H1 (cell line): ENCODE measurements around the gene RNF182. TPM values are rescaled to one million over a fixed set of nuclear protein-coding genes. Genes with fewer than 3 reads are reported as not detected.
"Not testable (repeated sequence)": the region's sequence is repeated elsewhere in the genome, so short reads cannot be mapped to it uniquely, and the experiment has no call there.

Source experiments
- CTCF ChIA-PET: fragments of 300-600 bp; sonication (Branson Sonifier 250); formaldehyde crosslinking; loops from one replicate; lab custom pipeline; 2021; ENCODE audit not compliant: partially characterized antibody; lab: Charles Lee
- POLR2A ChIA-PET: fragments of 300-600 bp; sonication (Branson Sonifier 250); formaldehyde crosslinking; loops from one replicate; lab custom pipeline; 2021; ENCODE audit warnings: inconsistent platforms; ENCODE audit not compliant: partially characterized antibody; lab: Charles Lee
- DNase-seq, 2 experiments: peaks; one replicate each; pipeline versions ENCODE4 v3.0.0 to v3.0.0-alpha.2; 2010 to 2022; ENCODE audit warnings: low spot score in 2 of 2, low read depth in 1 of 2, mixed read lengths in 1 of 2
- FAIRE-seq: peaks from 2 replicates; lab custom pipeline; 2011; peaks lifted over from hg19 to GRCh38; lab: Jason Lieb, UNC
- H2AFZ ChIP-seq: 2 replicates; pipeline ENCODE4 v1.8.1; 2012; ENCODE audit warnings: low read length, inconsistent platforms
- H2AK5ac ChIP-seq: 2 replicates; pipeline ENCODE4 v1.6.1; 2013; ENCODE audit warnings: low read depth, low read length
- H2BK120ac ChIP-seq: replicated peaks from 2 replicates; pipeline ENCODE3; 2013; ENCODE audit warnings: low read depth, low read length, inconsistent platforms
- H2BK12ac ChIP-seq: 2 replicates; pipeline ENCODE4 v1.6.1; 2013; ENCODE audit warnings: low read depth, low read length
- H2BK15ac ChIP-seq: 2 replicates; pipeline ENCODE4 v1.6.1; 2013; ENCODE audit warnings: low read length
- H2BK20ac ChIP-seq: 2 replicates; pipeline ENCODE4 v1.6.1; 2013; ENCODE audit warnings: low read length
- H2BK5ac ChIP-seq: 2 replicates; pipeline ENCODE4 v1.6.1; 2013; ENCODE audit warnings: low read depth, low read length
- H3K14ac ChIP-seq: 2 replicates; pipeline ENCODE4 v1.6.1; 2013; ENCODE audit warnings: inconsistent platforms; ENCODE audit not compliant: insufficient read length
- H3K18ac ChIP-seq: 2 replicates; pipeline ENCODE4 v1.6.1; 2013; ENCODE audit warnings: low read length; ENCODE audit errors: extremely low read depth
- H3K23ac ChIP-seq: 2 replicates; pipeline ENCODE4 v1.6.1; 2013; ENCODE audit warnings: inconsistent platforms; ENCODE audit not compliant: insufficient read length
- H3K23me2 ChIP-seq: 2 replicates; pipeline ENCODE4 v1.6.1; 2013; ENCODE audit warnings: low read depth, low read length
- H3K27ac ChIP-seq: 2 replicates; pipeline ENCODE4 v1.6.1; 2011; ENCODE audit warnings: low read depth, low read length, inconsistent platforms
- H3K27me3 ChIP-seq, 4 experiments: replicated peaks in 1 of 4; 1 replicate in 1 of 4; 2 replicates in 3 of 4; pipeline versions ENCODE4 v1.6.1 to v1.8.1; 2011 to 2013; ENCODE audit warnings: low read length in 3 of 4, mild to moderate bottlenecking in 3 of 4, inconsistent platforms in 2 of 4, mixed read lengths in 2 of 4, moderate library complexity in 1 of 4; ENCODE audit not compliant: control insufficient read depth in 3 of 4, insufficient read depth in 3 of 4; ENCODE audit errors: extremely low read depth in 1 of 4
- H3K36me3 ChIP-seq, 4 experiments: 2 replicates each; pipeline versions ENCODE4 v1.6.1 to v1.8.1; 2011 to 2013; ENCODE audit warnings: mild to moderate bottlenecking in 4 of 4, low read length in 3 of 4, moderate library complexity in 2 of 4, control low read depth in 1 of 4, inconsistent platforms in 1 of 4; ENCODE audit not compliant: insufficient read depth in 4 of 4, control insufficient read depth in 2 of 4
- H3K4ac ChIP-seq: replicated peaks from 2 replicates; pipeline ENCODE3; 2013; ENCODE audit warnings: low read length, low read depth, mixed read lengths, inconsistent platforms; ENCODE audit not compliant: insufficient read length
- H3K4me1 ChIP-seq, 4 experiments: replicated peaks in 1 of 4; 1 replicate in 1 of 4; 2 replicates in 3 of 4; pipeline versions ENCODE4 v1.6.1 to v1.8.1; 2011 to 2013; ENCODE audit warnings: low read length in 3 of 4, inconsistent platforms in 2 of 4, mixed read lengths in 1 of 4; ENCODE audit not compliant: insufficient read depth in 4 of 4, control insufficient read depth in 3 of 4
- H3K4me2 ChIP-seq, 2 experiments: 2 replicates each; pipeline versions ENCODE4 v1.6.1 to v1.8.1; 2011 to 2013; ENCODE audit warnings: low read depth in 2 of 2, low read length in 2 of 2, control low read depth in 1 of 2, inconsistent platforms in 1 of 2, mild to moderate bottlenecking in 1 of 2; ENCODE audit not compliant: insufficient read depth in 1 of 2
- H3K4me3 ChIP-seq, 4 experiments: fragments of 200-600, 300-600 bp in 1 of 4; sonication (generic), shearing (Covaris generic), sonication (Bioruptor Twin) in 1 of 4; 2 replicates each; pipeline versions ENCODE4 v1.5.1 to v1.8.1; 2011 to 2016; ENCODE audit warnings: low read length in 4 of 4, low read depth in 3 of 4, control low read depth in 2 of 4, inconsistent platforms in 2 of 4, mild to moderate bottlenecking in 2 of 4, mixed read lengths in 1 of 4, moderate library complexity in 1 of 4; ENCODE audit not compliant: insufficient read depth in 2 of 4; ENCODE audit errors: extremely low read depth in 1 of 4
- H3K56ac ChIP-seq: replicated peaks from 2 replicates; pipeline ENCODE3; 2013; ENCODE audit warnings: low read depth, mild to moderate bottlenecking, mixed read lengths, low read length, inconsistent platforms; ENCODE audit not compliant: insufficient read length
- H3K79me1 ChIP-seq: 2 replicates; pipeline ENCODE4 v1.6.1; 2013; ENCODE audit warnings: low read depth, low read length, control low read depth
- H3K79me2 ChIP-seq, 2 experiments: 2 replicates each; pipeline versions ENCODE4 v1.6.1 to v1.8.1; 2012 to 2013; ENCODE audit warnings: low read length in 2 of 2, mild to moderate bottlenecking in 2 of 2, inconsistent platforms in 1 of 2; ENCODE audit not compliant: insufficient read depth in 2 of 2, control insufficient read depth in 1 of 2
- H3K9ac ChIP-seq, 4 experiments: replicated peaks in 1 of 4; 1 replicate in 1 of 4; 2 replicates in 3 of 4; pipeline versions ENCODE4 v1.6.1 to v1.8.1; 2011 to 2013; ENCODE audit warnings: low read depth in 3 of 4, low read length in 3 of 4, control low read depth in 2 of 4, mild to moderate bottlenecking in 2 of 4, moderate library complexity in 2 of 4, inconsistent platforms in 1 of 4; ENCODE audit errors: extremely low read depth in 1 of 4
- H3K9me3 ChIP-seq, 2 experiments: 2 replicates each; pipeline versions ENCODE4 v1.6.1 to v1.8.1; 2012 to 2013; ENCODE audit warnings: mild to moderate bottlenecking in 2 of 2, moderate library complexity in 2 of 2, control low read depth in 1 of 2, inconsistent platforms in 1 of 2, low read depth in 1 of 2, low read length in 1 of 2, mixed read lengths in 1 of 2; ENCODE audit not compliant: insufficient read depth in 2 of 2
- H4K20me1 ChIP-seq, 2 experiments: replicated peaks in 1 of 2; 2 replicates each; pipeline versions ENCODE3 to v1.8.1; 2011 to 2013; ENCODE audit warnings: inconsistent platforms in 2 of 2, low read length in 2 of 2, mild to moderate bottlenecking in 1 of 2; ENCODE audit not compliant: insufficient read depth in 2 of 2, control insufficient read depth in 1 of 2
- H4K5ac ChIP-seq: 2 replicates; pipeline ENCODE4 v1.6.1; 2013; ENCODE audit warnings: low read length, low read depth, mixed read lengths, inconsistent platforms; ENCODE audit not compliant: insufficient read length
- H4K8ac ChIP-seq: 2 replicates; pipeline ENCODE4 v1.8.0; 2013; ENCODE audit warnings: mild to moderate bottlenecking, moderate library complexity, low read length, inconsistent platforms; ENCODE audit not compliant: insufficient read depth; ENCODE audit errors: extremely low read depth
- H4K91ac ChIP-seq: replicated peaks from 2 replicates; pipeline ENCODE3; 2013; ENCODE audit warnings: low read length, mixed read lengths, inconsistent platforms; ENCODE audit not compliant: insufficient read length
- KDM4A ChIP-seq: IDR thresholded peaks from one replicate; pipeline ENCODE4 v1.7.1; 2012; ENCODE audit warnings: low read depth, mild to moderate bottlenecking, moderate library complexity, low read length, inconsistent platforms; ENCODE audit not compliant: severe bottlenecking
- WGBS, 2 experiments: shearing (Covaris generic) in 1 of 2; methylation state at CpG; one replicate each; pipeline versions ENCODE4 v1.1.6 to v1.1.7; 2013 to 2015; ENCODE audit warnings: low lambda C conversion rate in 2 of 2, mixed read lengths in 2 of 2, inconsistent platforms in 1 of 2, low coverage in 1 of 2, missing lambda C conversion rate in 1 of 2; ENCODE audit not compliant: insufficient replicate concordance in 2 of 2, insufficient coverage in 1 of 2, insufficient read length in 1 of 2; ENCODE audit errors: extremely low coverage in 1 of 2, missing lambda C conversion rate in 1 of 2; 5-methylcytosine and 5-hydroxymethylcytosine counted together
- polyA plus RNA-seq, 7 experiments: library from polyadenylated mRNA; depleted of rRNA in 3 of 7; stranded (reverse) in 5 of 7; unstranded in 2 of 7; fragments of >200 nt in 5 of 7; fragments of 200-250 nt in 2 of 7; gene quantifications; 1 replicate in 5 of 7; 2 replicates in 1 of 7; 4 replicates in 1 of 7; pipeline versions ENCODE4 v1.2.1 to v1.2.3, GENCODE V29; 2011 to 2013; ENCODE audit warnings: missing spikeins in 2 of 7, mixed read lengths in 2 of 7
- total RNA-seq: library from RNA; stranded (reverse); fragmentation: NEBNext Ultra II Directional; extraction: Animal tissue kit (Norgen Biotek cat#: 25700); gene quantifications from 2 replicates; pipeline ENCODE4 v1.2.1, GENCODE V29; 2021

The RNF182 gene
- total and polyA plus RNA-seq, 2 of the 8 experiments (the other 6 are each of a cell fraction or from before 2014, with no cell fraction given) = 6.2 to 10.7 TPM

- not testable (repeated sequence) for H2BK120ac ChIP-seq, H3K23ac ChIP-seq, H3K9me3 ChIP-seq, H2BK12ac ChIP-seq, H3K9ac ChIP-seq, H3K56ac ChIP-seq, H3K36me3 ChIP-seq, H4K8ac ChIP-seq, DNase-seq, H3K27me3 ChIP-seq, H4K91ac ChIP-seq, H4K20me1 ChIP-seq, H2BK20ac ChIP-seq, H3K14ac ChIP-seq, H4K5ac ChIP-seq, FAIRE-seq, H3K23me2 ChIP-seq, H2BK5ac ChIP-seq, H3K18ac ChIP-seq, H3K4ac ChIP-seq, H2BK15ac ChIP-seq, H2AFZ ChIP-seq, H3K79me2 ChIP-seq, H2AK5ac ChIP-seq, H3K27ac ChIP-seq, H3K79me1 ChIP-seq
- Histone ChIP-seq H3K4me1 (peaks cover 2 to 22% (median 8%) of the 10 kb centered on the region in 4 experiments; a peak in 6 of 7 replicates), H3K4me3 (peak overlapping the region in 1 of 4 experiments; percentile 53; a peak in 1 of 8 replicates), H3K4me2 (peak overlapping the region in 1 of 2 experiments; percentile 48; a peak in 2 of 4 replicates)
- peak; percentile 1 for TF ChIP-seq KDM4A
- CTCF ChIA-PET = interaction anchor here (1.1 to 14.7 kb wide), 8 partner anchors 8 to 52 kb away, joined by 3 to 189 read pairs (median 6); no protein-coding TSS in a partner anchor
- whole genome bisulfite sequencing, 2 experiments = 62% methylated on average over 6 of the region's 6 CpGs; no CpG with 5 or more reads in 1 of the 2 experiments
- POLR2A ChIA-PET = interaction anchor here (0.6 to 1.9 kb wide), 3 partner anchors 17 to 115 kb away, joined by 4 to 5 read pairs (median 5); no protein-coding TSS in a partner anchor
Observed at GRCh38 chr6:14018559-14018958, 93.8 kb downstream of the RNF182 start.
